D341Med (cell line): ENCODE measurements around the gene UPF1.

ENCODE experiments used
- DNase-seq: peaks from one replicate; pipeline ENCODE4 v3.0.0; 2012; ENCODE audit warnings: low spot score

Gene UPF1

GRCh38 chr19:18875726-18876125 lies 44.0 kb downstream of the UPF1 start:
- no peak for DNase-seq

DNA sequence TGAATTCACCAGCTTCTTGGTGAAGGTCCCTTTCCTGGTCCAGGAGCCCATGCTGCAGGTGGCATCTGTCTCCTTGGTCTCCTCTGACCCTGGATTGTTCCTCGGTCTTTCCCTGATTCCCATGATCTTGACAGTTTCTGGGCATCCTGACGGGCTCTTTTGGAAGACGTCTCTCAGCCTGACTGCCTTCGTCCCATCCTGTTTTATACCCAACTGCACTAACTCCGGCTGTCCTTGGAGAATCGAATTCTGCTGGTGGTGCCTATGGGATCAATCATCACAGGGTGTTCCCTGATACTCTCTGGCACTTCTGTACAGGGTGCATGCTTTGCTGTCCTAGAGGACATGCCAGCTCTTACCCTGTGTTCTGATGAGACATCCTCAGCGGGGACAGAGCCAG lies 45.1 kb downstream of the UPF1 start:
- no peak for DNase-seq

DNA sequence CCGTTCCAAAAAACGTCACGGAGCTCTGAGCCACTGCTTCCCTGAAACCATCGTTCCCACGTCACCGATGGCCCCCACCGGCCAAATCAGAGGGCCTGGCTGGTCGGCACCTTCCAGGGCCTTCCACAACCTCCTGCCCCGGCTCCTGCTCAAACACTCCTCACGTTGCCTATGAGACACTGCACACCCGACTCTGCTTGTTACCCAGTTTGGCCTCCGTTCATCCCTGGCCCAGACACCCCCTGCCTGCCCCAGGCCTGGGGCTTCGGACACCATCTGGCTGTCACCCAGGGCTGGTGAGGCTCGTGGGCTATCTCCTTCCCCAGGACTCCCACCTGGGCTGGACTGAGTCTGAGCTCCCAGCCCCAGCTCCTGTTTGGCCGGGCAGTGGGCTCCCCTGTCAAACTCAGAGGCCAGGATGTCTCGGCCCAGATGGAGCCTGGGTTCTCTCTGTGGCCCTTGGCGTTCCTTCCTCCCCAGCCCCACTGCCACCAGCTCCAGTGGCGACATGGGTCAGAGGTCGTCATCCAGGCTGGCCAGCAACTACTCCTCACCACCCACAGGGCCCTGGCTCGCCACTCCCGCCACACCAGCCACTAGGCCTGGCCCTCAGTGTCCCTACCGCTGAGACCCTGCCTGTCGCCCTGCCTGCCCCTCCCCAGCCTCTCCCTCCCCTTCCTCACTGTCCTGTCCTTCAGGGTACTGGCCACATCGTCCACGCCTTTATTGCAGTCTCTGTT lies 46.5 kb downstream of the UPF1 start:
- no peak for DNase-seq

GRCh38 chr19:18878858-18879578 lies 47.3 kb downstream of the UPF1 start:
- DNase-seq: no peak

DNA sequence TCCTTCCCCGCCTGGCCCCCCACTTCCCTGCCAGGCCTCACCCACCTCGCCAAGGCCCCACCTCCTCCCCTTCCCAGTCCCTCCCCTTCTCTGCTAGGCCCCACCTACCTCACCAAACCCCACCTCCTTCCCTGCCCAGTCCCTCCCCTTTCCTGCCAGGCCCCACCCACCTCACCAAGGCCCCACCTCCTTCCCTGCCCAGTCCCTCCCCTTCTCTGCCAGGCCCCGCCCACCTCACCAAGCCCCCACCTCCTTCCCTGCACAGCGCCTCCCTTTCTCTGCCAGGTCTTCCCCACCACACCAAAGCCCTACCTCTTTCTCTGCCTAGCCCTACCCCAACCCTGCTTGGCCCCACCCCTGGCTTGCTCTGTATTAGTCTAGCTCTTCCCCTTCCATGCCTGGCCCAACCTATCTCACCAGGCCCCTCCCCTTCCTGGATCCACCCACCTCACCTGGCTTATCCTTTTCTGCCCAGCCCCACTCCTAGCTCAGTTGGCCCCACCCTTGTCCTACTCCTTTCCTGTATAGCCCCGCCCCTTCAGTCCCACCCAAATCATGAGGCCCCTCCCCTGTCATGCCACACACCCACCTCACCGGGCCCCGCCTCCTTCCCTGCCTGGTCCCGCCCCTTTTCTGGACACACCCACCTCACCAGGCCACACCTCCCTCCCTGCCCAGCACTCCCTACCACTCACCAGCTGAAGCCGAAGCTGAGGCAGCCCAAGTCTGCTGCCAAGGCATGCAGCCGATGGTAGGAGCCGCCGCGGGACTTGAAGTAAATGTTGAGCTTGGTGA lies 48.0 kb downstream of the UPF1 start:
- peak; percentile 71 for DNase-seq

GRCh38 chr19:18881491-18881890 lies 49.7 kb downstream of the UPF1 start:
- no peak for DNase-seq

- DNase-seq: no peak
These were observed 52.0 kb downstream of the UPF1 start for GRCh38 chr19:18883526-18884304.

GRCh38 chr19:18886972-18887371 lies 55.2 kb downstream of the UPF1 start:
- DNase-seq: no peak

GRCh38 chr19:18889949-18890745 lies 58.4 kb downstream of the UPF1 start:
- DNase-seq: no peak

- DNase-seq: no peak
These were observed 62.0 kb downstream of the UPF1 start for GRCh38 chr19:18893587-18894253.

GRCh38 chr19:18894254-18895037 lies 62.7 kb downstream of the UPF1 start:
- peak; percentile 92 for DNase-seq

DNA sequence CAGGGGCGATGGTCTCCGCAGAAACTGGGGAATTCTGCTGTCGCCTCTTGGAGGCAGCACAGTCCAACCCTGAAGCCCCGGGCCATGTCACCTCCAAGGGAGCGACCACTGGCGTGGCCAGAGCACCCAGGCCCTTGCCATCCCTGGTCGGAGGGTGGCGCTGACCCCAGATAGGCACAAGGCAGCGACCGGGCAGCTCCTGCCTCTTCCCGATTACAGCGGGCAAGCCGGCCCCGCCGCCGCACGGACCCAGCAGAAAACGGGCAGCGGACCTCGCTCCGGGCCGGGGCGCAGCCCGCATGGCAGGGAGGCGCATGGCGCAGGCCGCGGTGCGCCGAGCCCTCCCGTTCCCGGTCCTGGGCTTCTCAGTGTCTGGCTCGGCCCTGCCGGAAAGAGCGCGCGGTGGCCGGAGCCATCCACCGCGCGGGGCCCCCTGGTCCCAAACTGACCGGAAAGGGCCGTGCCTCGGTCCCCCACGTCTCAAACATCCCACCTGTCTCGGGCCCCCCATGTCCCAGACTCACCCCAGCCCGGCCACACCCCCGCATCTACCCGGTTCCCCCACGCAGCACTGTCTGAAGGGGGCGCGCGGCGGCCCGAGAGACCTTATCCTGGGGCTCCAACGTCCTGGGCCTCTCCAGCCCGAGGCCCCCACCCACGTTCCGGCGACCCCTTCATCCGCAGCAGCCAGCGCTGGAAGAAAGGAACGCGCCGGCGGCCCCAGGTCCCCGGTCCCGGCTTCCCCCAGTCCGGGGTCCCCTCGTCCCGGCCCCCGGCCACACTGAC lies 63.5 kb downstream of the UPF1 start:
- DNase-seq: peak; percentile 80

DNA sequence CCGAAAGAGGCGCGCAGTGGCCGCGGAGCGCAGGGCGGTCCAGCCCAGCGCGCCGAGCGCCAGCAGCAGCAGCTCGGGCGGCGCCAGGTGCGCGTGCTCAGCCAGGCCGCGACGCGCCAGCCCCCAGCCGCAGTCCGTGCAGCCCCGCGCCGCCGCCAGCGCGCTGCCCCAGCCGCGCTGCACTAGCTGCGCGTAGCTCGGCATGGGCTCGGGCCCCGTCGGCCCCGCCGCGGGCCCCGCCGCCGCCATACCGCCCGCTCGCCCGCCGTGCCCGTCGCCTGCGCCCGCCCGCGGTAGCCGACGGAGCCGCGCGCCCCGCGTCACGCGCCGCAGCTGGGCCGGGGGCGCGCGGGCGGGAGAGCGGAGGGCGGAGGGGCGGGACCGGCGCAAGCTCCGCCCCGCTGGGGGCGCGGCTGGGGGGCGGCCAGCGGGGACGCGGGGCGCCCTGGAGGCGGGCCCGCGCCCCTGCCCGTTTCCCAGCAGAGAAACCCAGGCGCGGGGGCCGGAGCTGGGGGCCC lies 64.1 kb downstream of the UPF1 start, which contains the start of gene CERS1:
Gene CERS1, minus strand, starts transcription at position 335 of the 518 bp plus-strand sequence. Its CDS starts 86 bp downstream, at position 249.
- DNase-seq: peak; percentile 96

DNA sequence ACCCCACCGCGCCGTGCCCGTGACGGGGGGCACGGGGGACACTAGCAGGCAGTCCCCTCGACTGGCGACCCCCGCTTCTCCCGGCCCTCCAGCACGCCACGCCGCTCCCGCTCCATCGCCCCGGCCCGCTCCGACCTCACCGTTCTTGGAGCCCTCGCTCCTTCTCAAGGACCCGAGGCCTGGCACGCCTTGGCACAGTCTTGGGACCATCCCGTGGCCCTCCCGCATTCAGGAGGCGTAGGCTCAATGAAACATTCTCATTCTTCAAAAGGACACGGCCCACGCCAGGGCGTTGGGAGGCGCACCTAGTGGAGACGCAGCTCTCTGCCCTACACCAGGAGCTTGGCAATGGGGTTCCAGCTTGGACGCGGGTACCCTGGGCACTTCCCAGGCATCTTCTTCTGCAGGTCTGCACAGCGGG lies 64.7 kb downstream of the UPF1 start:
- DNase-seq: peak; percentile 69

GRCh38 chr19:18897094-18898029 lies 65.6 kb downstream of the UPF1 start:
- DNase-seq: no peak

DNA sequence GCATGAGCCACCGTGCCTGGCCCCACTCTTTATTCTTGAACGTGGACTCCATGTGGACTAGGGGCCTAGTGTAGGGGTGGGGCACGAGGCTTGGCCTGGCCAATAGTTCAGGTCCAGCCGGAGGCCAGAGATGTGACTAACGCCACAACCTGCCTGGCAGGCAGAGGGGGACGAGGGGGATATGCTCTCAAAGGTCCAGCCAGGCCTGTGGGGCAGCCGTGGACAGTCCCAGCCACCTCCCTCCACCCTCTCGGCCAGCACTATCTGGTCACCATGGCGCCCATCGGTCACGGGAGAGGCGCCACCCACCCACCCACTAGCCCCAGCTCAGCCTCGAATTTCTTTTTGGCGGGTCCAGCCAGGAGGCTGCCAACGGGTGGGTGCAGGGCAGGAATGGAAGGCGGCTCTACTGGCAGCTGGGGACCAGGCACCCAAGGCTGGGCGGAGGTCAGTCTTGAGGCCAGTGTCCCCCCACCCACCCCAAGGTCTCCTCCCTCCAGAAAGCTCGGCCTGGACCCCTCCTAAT lies 66.4 kb downstream of the UPF1 start:
- DNase-seq: no peak
